Neural cell (in vitro differentiated cells): ENCODE measurements around the gene ATP9B. TPM values are rescaled to one million over a fixed set of nuclear protein-coding genes. Genes with fewer than 3 reads are reported as not detected.

Experiments used
- H2AFZ ChIP-seq: fragments of 200-600, 300-800 bp; sonication (generic), shearing (Covaris generic); 2 replicates; pipeline ENCODE4 v1.6.0; 2014; ENCODE audit warnings: low read depth, mild to moderate bottlenecking, antibody characterized with exemption, low read length, moderate library complexity
- H3F3A ChIP-seq: fragments of 200-600 bp; shearing (Covaris generic); 2 replicates; pipeline ENCODE4 v1.6.1; 2016; ENCODE audit warnings: mild to moderate bottlenecking, moderate library complexity, mixed read lengths, antibody characterized with exemption, low read length; ENCODE audit not compliant: insufficient read depth, poor library complexity, severe bottlenecking
- H3K27ac ChIP-seq: fragments of 200-600, 300-800 bp; sonication (generic), shearing (Covaris generic); 2 replicates; pipeline ENCODE4 v1.5.1; 2014; ENCODE audit warnings: mild to moderate bottlenecking, low read length, moderate library complexity
- H3K27me3 ChIP-seq: fragments of 300-800, 200-600 bp; sonication (generic), shearing (Covaris generic); 2 replicates; pipeline ENCODE4 v1.6.0; 2014; ENCODE audit warnings: mild to moderate bottlenecking, low read depth, low read length, moderate library complexity; ENCODE audit not compliant: insufficient read depth
- H3K36me3 ChIP-seq: fragments of 300-800, 200-600 bp; sonication (generic), shearing (Covaris generic); 2 replicates; pipeline ENCODE4 v1.5.1; 2014; ENCODE audit warnings: mild to moderate bottlenecking, antibody characterized with exemption, low read length, moderate library complexity; ENCODE audit not compliant: insufficient read depth
- H3K4me2 ChIP-seq: fragments of 300-800, 200-600 bp; sonication (generic), shearing (Covaris generic); 2 replicates; pipeline ENCODE4 v1.6.0; 2014; ENCODE audit warnings: mild to moderate bottlenecking, low read length
- H3K4me3 ChIP-seq: fragments of 300-800, 200-600 bp; sonication (generic), shearing (Covaris generic); 2 replicates; pipeline ENCODE4 v1.5.1; 2014; ENCODE audit warnings: mild to moderate bottlenecking, low read length, moderate library complexity
- H3K79me2 ChIP-seq: fragments of 200-600 bp; shearing (Covaris generic); replicated peaks from 2 replicates; pipeline ENCODE4 v1.6.0; 2014; ENCODE audit warnings: mild to moderate bottlenecking, low read length, moderate library complexity; ENCODE audit not compliant: insufficient read depth
- H3K9ac ChIP-seq: fragments of 300-800, 200-600 bp; sonication (generic), shearing (Covaris generic); 2 replicates; pipeline ENCODE4 v1.6.1; 2016; ENCODE audit warnings: mild to moderate bottlenecking, low read length, mixed read lengths
- H3K9me2 ChIP-seq: fragments of 200-600 bp; shearing (Covaris generic); 2 replicates; pipeline ENCODE4 v1.6.1; 2016; ENCODE audit warnings: mild to moderate bottlenecking, low read length, mixed read lengths; ENCODE audit not compliant: insufficient read depth
- H3K9me3 ChIP-seq: fragments of 200-600, 300-800 bp; sonication (generic), shearing (Covaris generic); 2 replicates; pipeline ENCODE4 v1.6.1; 2016; ENCODE audit warnings: mild to moderate bottlenecking, mixed run types, low read length, moderate library complexity, mixed read lengths
- H4K20me1 ChIP-seq: fragments of 200-600 bp; shearing (Covaris generic); 2 replicates; pipeline ENCODE4 v1.6.1; 2016; ENCODE audit warnings: mild to moderate bottlenecking, mixed run types; ENCODE audit not compliant: insufficient read depth
- CTCF ChIP-seq: fragments of 450-650 bp; IDR thresholded peaks from 2 replicates; pipeline ENCODE4 v1.5.1; 2014; ENCODE audit warnings: antibody characterized with exemption, mild to moderate bottlenecking, moderate library complexity; ENCODE audit not compliant: poor library complexity, severe bottlenecking
- EP300 ChIP-seq: fragments of 450-650 bp; conservative IDR thresholded peaks from 2 replicates; pipeline ENCODE4 v1.6.1; 2014; ENCODE audit warnings: antibody characterized with exemption, mild to moderate bottlenecking, moderate library complexity; ENCODE audit not compliant: poor library complexity, severe bottlenecking
- EZH2 ChIP-seq: fragments of 200-600, 300-800 bp; shearing (Covaris generic), sonication (generic); IDR thresholded peaks from 2 replicates; pipeline ENCODE4 v1.6.1; 2014; ENCODE audit warnings: antibody characterized with exemption, low read length, borderline replicate concordance, mild to moderate bottlenecking; ENCODE audit not compliant: insufficient read depth, poor library complexity, severe bottlenecking
- MXI1 ChIP-seq: fragments of 450-650 bp; conservative IDR thresholded peaks from 2 replicates; pipeline ENCODE4 v1.6.1; 2014; ENCODE audit warnings: antibody characterized with exemption, mild to moderate bottlenecking; ENCODE audit not compliant: poor library complexity, severe bottlenecking
- POLR2AphosphoS5 ChIP-seq: IDR thresholded peaks from 2 replicates; pipeline ENCODE4 v1.6.1; 2012
- RAD21 ChIP-seq: fragments of 450-650 bp; conservative IDR thresholded peaks from 2 replicates; pipeline ENCODE4 v1.6.1; 2014; ENCODE audit warnings: antibody characterized with exemption, mild to moderate bottlenecking, moderate library complexity
- REST ChIP-seq: IDR thresholded peaks from 2 replicates; pipeline ENCODE4 v1.6.1; 2012; ENCODE audit warnings: borderline replicate concordance
- SMC3 ChIP-seq: fragments of 450-650 bp; conservative IDR thresholded peaks from 2 replicates; pipeline ENCODE4 v1.6.1; 2014; ENCODE audit warnings: antibody characterized with exemption, mild to moderate bottlenecking, moderate library complexity; ENCODE audit not compliant: poor library complexity
- TAF1 ChIP-seq: IDR thresholded peaks from 2 replicates; pipeline ENCODE4 v1.6.1; 2012; ENCODE audit warnings: low read depth
- polyA plus RNA-seq: library from polyadenylated mRNA; depleted of rRNA; stranded (reverse); fragments of >200 nt; gene quantifications from 2 replicates; pipeline ENCODE4 v1.2.3, GENCODE V29; 2014

The ATP9B gene
- polyA plus RNA-seq, 1 donor from 2014 or later, result 15.4 TPM

- no peaks in the 10 kb centered on the region for H4K20me1 ChIP-seq
- no peaks in the 10 kb centered on the region for H3K36me3 ChIP-seq
- no peak overlapping the region for H2AFZ ChIP-seq
- H3K9ac ChIP-seq, result no peak overlapping the region
- H3K4me3 ChIP-seq, result no peak overlapping the region
- TF ChIP-seq TAF1 (no peak), EP300 (no peak), SMC3 (no peak), MXI1 (no peak), EZH2 (no peak), CTCF (no peak), REST (no peak)
- no peaks in the 10 kb centered on the region for H3K27me3 ChIP-seq
- no peaks in the 10 kb centered on the region for H3K9me2 ChIP-seq
- H3K9me3 ChIP-seq, result no peaks in the 10 kb centered on the region
- H3K27ac ChIP-seq, result no peak overlapping the region
- H3F3A ChIP-seq, result no peaks in the 10 kb centered on the region
- no peaks in the 10 kb centered on the region for H3K79me2 ChIP-seq
- no peak overlapping the region for H3K4me2 ChIP-seq
Observed at GRCh38 chr18:79241755-79242154, 172.6 kb downstream of the ATP9B start.

DNA sequence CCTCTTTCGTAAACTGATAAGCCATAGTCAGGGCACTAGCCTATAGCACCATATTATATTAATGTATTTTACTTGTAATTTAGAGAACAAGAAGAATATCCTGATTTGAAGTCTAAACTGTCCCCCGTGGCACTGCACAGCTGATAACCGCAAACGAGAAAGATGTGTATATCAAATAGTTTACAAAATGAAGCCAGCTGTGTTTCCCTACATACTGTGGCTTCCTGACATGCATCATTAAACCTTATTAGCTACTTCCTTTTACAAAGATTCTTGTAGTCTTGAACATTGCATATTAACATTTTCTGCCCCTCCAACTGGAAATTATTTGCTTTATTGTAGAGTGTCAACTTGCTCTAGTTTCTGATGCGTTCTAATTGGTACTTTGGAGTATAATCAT, 173.1 kb downstream of the ATP9B start:
- Histone ChIP-seq H4K20me1 (no peaks in the 10 kb centered on the region), H3F3A (no peaks in the 10 kb centered on the region), H3K79me2 (no peaks in the 10 kb centered on the region), H3K4me3 (no peak overlapping the region), H3K36me3 (no peaks in the 10 kb centered on the region), H2AFZ (no peak overlapping the region), H3K9ac (no peak overlapping the region), H3K27me3 (no peaks in the 10 kb centered on the region), H3K9me2 (no peaks in the 10 kb centered on the region), H3K4me2 (no peak overlapping the region), H3K9me3 (no peaks in the 10 kb centered on the region), H3K27ac (no peak overlapping the region)
- TF ChIP-seq EP300 (no peak), RAD21 (no peak), POLR2AphosphoS5 (no peak), REST (no peak), TAF1 (no peak), EZH2 (no peak), SMC3 (no peak), CTCF (no peak), MXI1 (no peak)
